Neural cell (in vitro differentiated cells): Measurements from ENCODE around the gene PIK3AP1. TPM values are rescaled to one million over a fixed set of nuclear protein-coding genes. Genes with fewer than 3 reads are reported as not detected.
A peak's percentile ranks its signal among the peaks of the same experiment; 100 is the strongest.

Experiments used
- H2AFZ ChIP-seq: fragments of 200-600, 300-800 bp; sonication (generic), shearing (Covaris generic); 2 replicates; pipeline ENCODE4 v1.6.0; 2014; ENCODE audit warnings: low read depth, mild to moderate bottlenecking, antibody characterized with exemption, low read length, moderate library complexity
- H3F3A ChIP-seq: fragments of 200-600 bp; shearing (Covaris generic); 2 replicates; pipeline ENCODE4 v1.6.1; 2016; ENCODE audit warnings: mild to moderate bottlenecking, moderate library complexity, mixed read lengths, antibody characterized with exemption, low read length; ENCODE audit not compliant: insufficient read depth, poor library complexity, severe bottlenecking
- H3K27ac ChIP-seq: fragments of 200-600, 300-800 bp; sonication (generic), shearing (Covaris generic); 2 replicates; pipeline ENCODE4 v1.5.1; 2014; ENCODE audit warnings: mild to moderate bottlenecking, low read length, moderate library complexity
- H3K27me3 ChIP-seq: fragments of 300-800, 200-600 bp; sonication (generic), shearing (Covaris generic); 2 replicates; pipeline ENCODE4 v1.6.0; 2014; ENCODE audit warnings: mild to moderate bottlenecking, low read depth, low read length, moderate library complexity; ENCODE audit not compliant: insufficient read depth
- H3K36me3 ChIP-seq: fragments of 300-800, 200-600 bp; sonication (generic), shearing (Covaris generic); 2 replicates; pipeline ENCODE4 v1.5.1; 2014; ENCODE audit warnings: mild to moderate bottlenecking, antibody characterized with exemption, low read length, moderate library complexity; ENCODE audit not compliant: insufficient read depth
- H3K4me2 ChIP-seq: fragments of 300-800, 200-600 bp; sonication (generic), shearing (Covaris generic); 2 replicates; pipeline ENCODE4 v1.6.0; 2014; ENCODE audit warnings: mild to moderate bottlenecking, low read length
- H3K4me3 ChIP-seq: fragments of 300-800, 200-600 bp; sonication (generic), shearing (Covaris generic); 2 replicates; pipeline ENCODE4 v1.5.1; 2014; ENCODE audit warnings: mild to moderate bottlenecking, low read length, moderate library complexity
- H3K79me2 ChIP-seq: fragments of 200-600 bp; shearing (Covaris generic); replicated peaks from 2 replicates; pipeline ENCODE4 v1.6.0; 2014; ENCODE audit warnings: mild to moderate bottlenecking, low read length, moderate library complexity; ENCODE audit not compliant: insufficient read depth
- H3K9ac ChIP-seq: fragments of 300-800, 200-600 bp; sonication (generic), shearing (Covaris generic); 2 replicates; pipeline ENCODE4 v1.6.1; 2016; ENCODE audit warnings: mild to moderate bottlenecking, low read length, mixed read lengths
- H3K9me2 ChIP-seq: fragments of 200-600 bp; shearing (Covaris generic); 2 replicates; pipeline ENCODE4 v1.6.1; 2016; ENCODE audit warnings: mild to moderate bottlenecking, low read length, mixed read lengths; ENCODE audit not compliant: insufficient read depth
- H3K9me3 ChIP-seq: fragments of 200-600, 300-800 bp; sonication (generic), shearing (Covaris generic); 2 replicates; pipeline ENCODE4 v1.6.1; 2016; ENCODE audit warnings: mild to moderate bottlenecking, mixed run types, low read length, moderate library complexity, mixed read lengths
- H4K20me1 ChIP-seq: fragments of 200-600 bp; shearing (Covaris generic); 2 replicates; pipeline ENCODE4 v1.6.1; 2016; ENCODE audit warnings: mild to moderate bottlenecking, mixed run types; ENCODE audit not compliant: insufficient read depth
- CTCF ChIP-seq: fragments of 450-650 bp; IDR thresholded peaks from 2 replicates; pipeline ENCODE4 v1.5.1; 2014; ENCODE audit warnings: antibody characterized with exemption, mild to moderate bottlenecking, moderate library complexity; ENCODE audit not compliant: poor library complexity, severe bottlenecking
- EP300 ChIP-seq: fragments of 450-650 bp; conservative IDR thresholded peaks from 2 replicates; pipeline ENCODE4 v1.6.1; 2014; ENCODE audit warnings: antibody characterized with exemption, mild to moderate bottlenecking, moderate library complexity; ENCODE audit not compliant: poor library complexity, severe bottlenecking
- EZH2 ChIP-seq: fragments of 200-600, 300-800 bp; shearing (Covaris generic), sonication (generic); IDR thresholded peaks from 2 replicates; pipeline ENCODE4 v1.6.1; 2014; ENCODE audit warnings: antibody characterized with exemption, low read length, borderline replicate concordance, mild to moderate bottlenecking; ENCODE audit not compliant: insufficient read depth, poor library complexity, severe bottlenecking
- MXI1 ChIP-seq: fragments of 450-650 bp; conservative IDR thresholded peaks from 2 replicates; pipeline ENCODE4 v1.6.1; 2014; ENCODE audit warnings: antibody characterized with exemption, mild to moderate bottlenecking; ENCODE audit not compliant: poor library complexity, severe bottlenecking
- POLR2AphosphoS5 ChIP-seq: IDR thresholded peaks from 2 replicates; pipeline ENCODE4 v1.6.1; 2012
- RAD21 ChIP-seq: fragments of 450-650 bp; conservative IDR thresholded peaks from 2 replicates; pipeline ENCODE4 v1.6.1; 2014; ENCODE audit warnings: antibody characterized with exemption, mild to moderate bottlenecking, moderate library complexity
- REST ChIP-seq: IDR thresholded peaks from 2 replicates; pipeline ENCODE4 v1.6.1; 2012; ENCODE audit warnings: borderline replicate concordance
- SMC3 ChIP-seq: fragments of 450-650 bp; conservative IDR thresholded peaks from 2 replicates; pipeline ENCODE4 v1.6.1; 2014; ENCODE audit warnings: antibody characterized with exemption, mild to moderate bottlenecking, moderate library complexity; ENCODE audit not compliant: poor library complexity
- TAF1 ChIP-seq: IDR thresholded peaks from 2 replicates; pipeline ENCODE4 v1.6.1; 2012; ENCODE audit warnings: low read depth
- polyA plus RNA-seq: library from polyadenylated mRNA; depleted of rRNA; stranded (reverse); fragments of >200 nt; gene quantifications from 2 replicates; pipeline ENCODE4 v1.2.3, GENCODE V29; 2014

PIK3AP1 gene
- polyA plus RNA-seq, 1 donor from 2014 or later = 0.05 TPM

GRCh38 chr10:96745950-96746349 is 25.6 kb upstream of the PIK3AP1 start:
- Histone ChIP-seq H3K9ac (no peak overlapping the region), H3K27me3 (no peaks in the 10 kb centered on the region), H3K36me3 (no peaks in the 10 kb centered on the region), H3K27ac (no peak overlapping the region), H3K79me2 (no peaks in the 10 kb centered on the region), H3K4me3 (no peak overlapping the region), H3K4me2 (no peak overlapping the region), H3K9me2 (no peaks in the 10 kb centered on the region), H3F3A (no peaks in the 10 kb centered on the region), H2AFZ (no peak overlapping the region), H3K9me3 (no peaks in the 10 kb centered on the region), H4K20me1 (no peaks in the 10 kb centered on the region)
- TF ChIP-seq CTCF = no peak
- TF ChIP-seq REST = no peak
- TF ChIP-seq SMC3 = no peak
- no peak for TF ChIP-seq RAD21
- TF ChIP-seq EP300 = no peak
- no peak for TF ChIP-seq MXI1
- TF ChIP-seq EZH2 = no peak
- no peak for TF ChIP-seq POLR2AphosphoS5
- no peak for TF ChIP-seq TAF1

- H3K4me3 ChIP-seq = no peak overlapping the region
Observed at GRCh38 chr10:96743988-96744585, 23.8 kb upstream of the PIK3AP1 start.

More at GRCh38 chr10:96743988-96744585, 23.8 kb upstream of the PIK3AP1 start:
- H3K27me3 ChIP-seq = no peaks in the 10 kb centered on the region
- no peak overlapping the region for H3K27ac ChIP-seq
- no peak for TF ChIP-seq POLR2AphosphoS5
- no peak for TF ChIP-seq EP300
- TF ChIP-seq SMC3 = peak; percentile 62
- peak; percentile 42 for TF ChIP-seq CTCF
- no peak for TF ChIP-seq EZH2
- TF ChIP-seq TAF1 = no peak
- TF ChIP-seq REST = no peak
- TF ChIP-seq RAD21 = peak; percentile 54
- TF ChIP-seq MXI1 = no peak
- H3K79me2 ChIP-seq = no peaks in the 10 kb centered on the region
- no peak overlapping the region for H2AFZ ChIP-seq
- H3F3A ChIP-seq = no peaks in the 10 kb centered on the region
- no peaks in the 10 kb centered on the region for H3K36me3 ChIP-seq
- H4K20me1 ChIP-seq = no peaks in the 10 kb centered on the region
- no peak overlapping the region for H3K4me2 ChIP-seq
- H3K9me2 ChIP-seq = no peaks in the 10 kb centered on the region
- no peaks in the 10 kb centered on the region for H3K9me3 ChIP-seq
- H3K9ac ChIP-seq = no peak overlapping the region
